Liver (tissue), 9 donors: ENCODE results near the gene GALNT9. TPM values are rescaled to one million over a fixed set of nuclear protein-coding genes. Genes with fewer than 3 reads are reported as not detected.

Source experiments
- DNase-seq: peaks from one replicate; pipeline ENCODE4 v3.0.0-alpha.2; 2017; ENCODE audit warnings: low spot score
- H3K27ac ChIP-seq, 2 donors: one replicate each; pipeline ENCODE4 v1.7.0; 2013; ENCODE audit warnings: inconsistent platforms in 2 of 2, low read length in 2 of 2, control low read depth in 1 of 2, low read depth in 1 of 2, mild to moderate bottlenecking in 1 of 2
- H3K27me3 ChIP-seq, 4 donors: one replicate each; pipeline versions ENCODE4 v1.6.1 to v1.7.0; 2013; ENCODE audit warnings: low read length in 3 of 4, inconsistent platforms in 1 of 4, mild to moderate bottlenecking in 1 of 4, moderate library complexity in 1 of 4; ENCODE audit not compliant: control insufficient read depth in 4 of 4, insufficient read depth in 4 of 4
- H3K36me3 ChIP-seq, 4 donors: one replicate each; pipeline versions ENCODE4 v1.6.1 to v1.7.0; 2013; ENCODE audit warnings: low read length in 3 of 4, mild to moderate bottlenecking in 3 of 4, low read depth in 1 of 4, moderate library complexity in 1 of 4; ENCODE audit not compliant: control insufficient read depth in 4 of 4, insufficient read depth in 3 of 4
- H3K4me1 ChIP-seq, 4 donors: one replicate each; pipeline versions ENCODE4 v1.6.1 to v1.7.0; 2013; ENCODE audit warnings: low read length in 3 of 4, mild to moderate bottlenecking in 3 of 4, moderate library complexity in 1 of 4; ENCODE audit not compliant: control insufficient read depth in 4 of 4, insufficient read depth in 4 of 4
- H3K4me3 ChIP-seq, 3 donors: one replicate each; pipeline versions ENCODE4 v1.6.1 to v1.7.0; 2013; ENCODE audit warnings: low read length in 3 of 3, control low read depth in 1 of 3, low read depth in 1 of 3, mild to moderate bottlenecking in 1 of 3
- H3K9ac ChIP-seq, 2 donors: one replicate each; pipeline ENCODE4 v1.7.0; 2013; ENCODE audit warnings: low read length in 2 of 2, mild to moderate bottlenecking in 2 of 2, moderate library complexity in 2 of 2, control low read depth in 1 of 2, low read depth in 1 of 2
- H3K9me3 ChIP-seq, 4 donors: one replicate each; pipeline versions ENCODE4 v1.6.1 to v1.7.0; 2013; ENCODE audit warnings: low read length in 3 of 4; ENCODE audit not compliant: control insufficient read depth in 4 of 4
- ATF3 ChIP-seq: IDR thresholded peaks from 2 replicates; pipeline ENCODE4 v1.6.1; 2016; ENCODE audit warnings: antibody characterized with exemption
- CTCF ChIP-seq: fragments of 150-350 bp; IDR thresholded peaks from 2 replicates; pipeline ENCODE4 v1.5.1; 2017; ENCODE audit warnings: improper control_type of control experiment, low read depth, low read length; ENCODE audit not compliant: missing input control
- EGR1 ChIP-seq, 2 donors: IDR thresholded peaks; 2 replicates each; pipeline ENCODE4 v1.6.1; 2016 to 2018; ENCODE audit warnings: antibody characterized with exemption in 2 of 2, low read depth in 2 of 2
- FOXA1 ChIP-seq: IDR thresholded peaks from 2 replicates; pipeline ENCODE4 v1.6.1; 2016; ENCODE audit warnings: antibody characterized with exemption
- FOXA2 ChIP-seq: IDR thresholded peaks from 2 replicates; pipeline ENCODE4 v1.6.1; 2016; ENCODE audit warnings: antibody characterized with exemption
- GABPA ChIP-seq, 2 donors: IDR thresholded peaks in 1 of 2; conservative IDR thresholded peaks in 1 of 2; 2 replicates each; pipeline ENCODE4 v1.6.1; 2016; ENCODE audit warnings: antibody characterized with exemption in 2 of 2, mild to moderate bottlenecking in 1 of 2, moderate library complexity in 1 of 2
- HNF4A ChIP-seq, 2 donors: conservative IDR thresholded peaks; 2 replicates each; pipeline ENCODE4 v1.6.1; 2016; ENCODE audit warnings: antibody characterized with exemption in 2 of 2, mild to moderate bottlenecking in 2 of 2
- HNF4G ChIP-seq: IDR thresholded peaks from 2 replicates; pipeline ENCODE4 v1.6.1; 2016; ENCODE audit warnings: antibody characterized with exemption
- JUND ChIP-seq, 2 donors: IDR thresholded peaks; 2 replicates each; pipeline ENCODE4 v1.6.1; 2016; ENCODE audit warnings: antibody characterized with exemption in 2 of 2
- MAX ChIP-seq: IDR thresholded peaks from 2 replicates; pipeline ENCODE4 v1.6.1; 2016; ENCODE audit warnings: antibody characterized with exemption
- NR2F2 ChIP-seq: IDR thresholded peaks from 2 replicates; pipeline ENCODE4 v1.6.1; 2016; ENCODE audit warnings: antibody characterized with exemption
- RAD21 ChIP-seq, 2 donors: IDR thresholded peaks; 2 replicates each; pipeline ENCODE4 v1.6.1; 2016; ENCODE audit warnings: antibody characterized with exemption in 2 of 2, mild to moderate bottlenecking in 2 of 2
- RXRA ChIP-seq, 2 donors: IDR thresholded peaks; 2 replicates each; pipeline ENCODE4 v1.6.1; 2017 to 2018; ENCODE audit warnings: antibody characterized with exemption in 2 of 2, mild to moderate bottlenecking in 1 of 2
- SP1 ChIP-seq: IDR thresholded peaks from 2 replicates; pipeline ENCODE4 v1.6.1; 2018; ENCODE audit warnings: antibody characterized with exemption, mild to moderate bottlenecking
- TAF1 ChIP-seq: conservative IDR thresholded peaks from 2 replicates; pipeline ENCODE4 v1.6.1; 2016; ENCODE audit warnings: antibody characterized with exemption, mild to moderate bottlenecking
- YY1 ChIP-seq: IDR thresholded peaks from 2 replicates; pipeline ENCODE4 v1.6.1; 2016; ENCODE audit warnings: antibody characterized with exemption, mild to moderate bottlenecking
- ZBTB33 ChIP-seq: IDR thresholded peaks from 2 replicates; pipeline ENCODE4 v1.6.1; 2016; ENCODE audit warnings: antibody characterized with exemption
- WGBS: extraction: QIAGEN DNeasy Blood & Tissue Kit; methylation state at CpG from one replicate; pipeline ENCODE4 v1.1.7; 2013; 5-methylcytosine and 5-hydroxymethylcytosine counted together
- polyA plus RNA-seq, 2 donors: library from polyadenylated mRNA; stranded (reverse) in 1 of 2; unstranded in 1 of 2; fragments of 200-250 nt in 1 of 2; fragments of >200 nt in 1 of 2; fragmentation: Nextera tagmentation in 1 of 2; extraction: Ambion mirVana in 1 of 2; gene quantifications; one replicate each; pipeline versions ENCODE4 v1.2.1 to v1.2.3, GENCODE V29; 2013 to 2015
- total RNA-seq, 2 donors: library from RNA; depleted of rRNA; stranded (reverse); fragments of >200 nt; gene quantifications; one replicate each; pipeline ENCODE4 v1.2.3, GENCODE V29; 2014
- TF ChIP-seq, protein P1 (sequence below): IDR thresholded peaks from 2 replicates; pipeline ENCODE4 v1.6.1; 2016; ENCODE audit warnings: antibody characterized with exemption, mild to moderate bottlenecking
- donor health status: healthy.
- donor health status: healthy.
- donor health status: healthy.
- donor health status: healthy.
- donor health status: healthy.

The GALNT9 gene
- total and polyA plus RNA-seq, 4 donors: 0.05 to 0.25 (median 0.09) TPM; not detected in 1

DNA sequence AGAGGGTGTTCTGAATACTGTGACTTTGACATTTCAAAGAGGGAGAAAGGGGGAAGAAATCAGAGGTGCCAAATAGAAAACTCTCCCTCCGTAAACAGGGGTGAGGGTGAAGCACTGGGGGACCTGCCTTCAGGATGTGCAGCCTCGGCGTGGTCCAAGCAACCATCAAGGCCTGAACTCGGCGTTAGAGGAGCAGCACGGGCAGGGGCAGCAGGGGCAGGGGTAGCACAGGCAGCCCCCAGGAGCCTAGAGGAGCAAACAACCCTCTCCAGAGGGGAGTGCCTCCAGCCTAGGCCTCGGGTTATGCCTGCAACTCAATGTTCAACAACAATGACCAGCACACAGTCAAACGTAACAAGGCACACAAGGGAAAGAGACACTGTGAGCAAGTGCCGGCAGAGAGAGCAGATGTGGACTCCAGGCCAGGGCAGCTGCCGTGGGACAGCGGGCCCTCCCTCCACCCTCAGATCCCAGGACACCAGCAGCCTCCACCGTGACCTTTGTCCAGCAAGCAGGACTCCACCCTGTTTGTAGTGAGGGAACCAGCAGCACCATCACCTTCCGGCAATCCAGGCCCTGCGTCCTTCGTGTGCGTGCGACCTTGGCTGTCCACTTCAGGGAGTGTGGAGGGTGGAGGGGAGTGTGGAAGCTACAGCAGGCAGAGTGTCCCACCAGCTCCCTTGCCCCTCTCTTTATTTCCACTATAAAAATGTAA, 18.0 kb downstream of the GALNT9 start (continued):
- TF ChIP-seq, protein P1, sequence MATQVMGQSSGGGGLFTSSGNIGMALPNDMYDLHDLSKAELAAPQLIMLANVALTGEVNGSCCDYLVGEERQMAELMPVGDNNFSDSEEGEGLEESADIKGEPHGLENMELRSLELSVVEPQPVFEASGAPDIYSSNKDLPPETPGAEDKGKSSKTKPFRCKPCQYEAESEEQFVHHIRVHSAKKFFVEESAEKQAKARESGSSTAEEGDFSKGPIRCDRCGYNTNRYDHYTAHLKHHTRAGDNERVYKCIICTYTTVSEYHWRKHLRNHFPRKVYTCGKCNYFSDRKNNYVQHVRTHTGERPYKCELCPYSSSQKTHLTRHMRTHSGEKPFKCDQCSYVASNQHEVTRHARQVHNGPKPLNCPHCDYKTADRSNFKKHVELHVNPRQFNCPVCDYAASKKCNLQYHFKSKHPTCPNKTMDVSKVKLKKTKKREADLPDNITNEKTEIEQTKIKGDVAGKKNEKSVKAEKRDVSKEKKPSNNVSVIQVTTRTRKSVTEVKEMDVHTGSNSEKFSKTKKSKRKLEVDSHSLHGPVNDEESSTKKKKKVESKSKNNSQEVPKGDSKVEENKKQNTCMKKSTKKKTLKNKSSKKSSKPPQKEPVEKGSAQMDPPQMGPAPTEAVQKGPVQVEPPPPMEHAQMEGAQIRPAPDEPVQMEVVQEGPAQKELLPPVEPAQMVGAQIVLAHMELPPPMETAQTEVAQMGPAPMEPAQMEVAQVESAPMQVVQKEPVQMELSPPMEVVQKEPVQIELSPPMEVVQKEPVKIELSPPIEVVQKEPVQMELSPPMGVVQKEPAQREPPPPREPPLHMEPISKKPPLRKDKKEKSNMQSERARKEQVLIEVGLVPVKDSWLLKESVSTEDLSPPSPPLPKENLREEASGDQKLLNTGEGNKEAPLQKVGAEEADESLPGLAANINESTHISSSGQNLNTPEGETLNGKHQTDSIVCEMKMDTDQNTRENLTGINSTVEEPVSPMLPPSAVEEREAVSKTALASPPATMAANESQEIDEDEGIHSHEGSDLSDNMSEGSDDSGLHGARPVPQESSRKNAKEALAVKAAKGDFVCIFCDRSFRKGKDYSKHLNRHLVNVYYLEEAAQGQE: no peak

- no peaks in the 10 kb centered on the region for H3K27me3 ChIP-seq
- no peak overlapping the region for H3K9ac ChIP-seq
- H3K4me1 ChIP-seq: no peaks in the 10 kb centered on the region
- no peak for DNase-seq
- WGBS: 71% methylated on average over 33 of the region's 33 CpGs
- TF ChIP-seq HNF4A (conservative IDR thresholded peaks at IDR 0.05) (no peak), FOXA2 (no peak), RXRA (IDR thresholded peaks at IDR 0.05) (no peak), GABPA (IDR thresholded peaks at IDR 0.05 in 1 of 2, conservative IDR thresholded peaks at IDR 0.05 in 1 of 2) (no peak), ATF3 (no peak), FOXA1 (no peak), RAD21 (IDR thresholded peaks at IDR 0.05) (no peak), ZBTB33 (no peak), HNF4G (no peak), EGR1 (IDR thresholded peaks at IDR 0.05; ENCODE audit: low read depth in 2 of 2) (no peak), TAF1 (no peak), SP1 (no peak), NR2F2 (no peak), CTCF (no peak), MAX (no peak), YY1 (no peak), JUND (IDR thresholded peaks at IDR 0.05) (no peak)
- TF ChIP-seq, protein P1: no peak
- H3K9me3 ChIP-seq: peaks cover 4 to 9% (median 7%) of the 10 kb centered on the region in 4 donors
- no peaks in the 10 kb centered on the region for H3K36me3 ChIP-seq
- no peak overlapping the region for H3K27ac ChIP-seq
- H3K4me3 ChIP-seq: no peak overlapping the region
These were observed 19.0 kb downstream of the GALNT9 start for GRCh38 chr12:132310181-132311040.
